Head of caudate nucleus (tissue), 42 donors: ENCODE measurements around the gene FOXE3.
A peak's percentile ranks its signal among the peaks of the same experiment; 100 is the strongest.

Source experiments
- DNase-seq, 42 donors: peaks; one replicate each; pipeline versions ENCODE4 v3.0.0 to v3.0.0-alpha.2; 2020 to 2021; ENCODE audit warnings: mixed read lengths in 7 of 42
- intact Hi-C: fragments of 100-400 bp; cut with DNase I; formaldehyde crosslinking; loops from one replicate; pipeline ENCODE4 v1.15.0; 2022

FOXE3 gene

DNA sequence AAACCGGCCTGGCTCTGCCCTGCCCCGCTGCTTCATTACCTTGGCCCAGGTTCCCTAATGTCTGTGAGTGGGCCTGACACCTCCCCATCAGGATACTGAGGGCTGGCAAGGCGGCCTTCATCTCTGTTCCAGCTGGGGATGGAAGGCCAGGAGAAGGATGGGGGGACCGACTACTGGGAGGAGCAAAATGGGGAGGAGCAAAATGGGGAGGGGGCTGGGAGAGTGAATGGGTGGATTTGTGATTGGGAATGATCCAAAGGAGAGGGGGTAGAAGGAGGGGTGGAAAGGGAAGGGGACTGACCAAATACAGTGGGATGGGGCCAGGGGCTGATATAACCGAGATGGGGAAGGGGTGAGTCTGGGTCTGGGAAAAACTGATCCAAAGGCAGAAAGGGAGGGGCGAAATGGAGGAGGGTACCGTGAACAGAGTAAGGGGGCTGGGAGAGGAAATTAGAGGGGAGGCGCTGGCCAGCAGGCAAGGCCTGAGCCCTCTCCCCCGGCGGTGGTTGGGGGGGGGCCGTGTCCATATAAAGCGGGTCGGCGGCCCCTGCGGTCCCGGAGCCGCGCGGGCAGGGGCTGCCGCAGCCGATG lies at the start of gene FOXE3:
Gene FOXE3, plus strand, starts transcription at position 558 of the 591 bp plus-strand sequence. Its CDS starts 31 bp downstream, at position 589.
- intact Hi-C loops = no loop called here
- DNase-seq = no peak

DNA sequence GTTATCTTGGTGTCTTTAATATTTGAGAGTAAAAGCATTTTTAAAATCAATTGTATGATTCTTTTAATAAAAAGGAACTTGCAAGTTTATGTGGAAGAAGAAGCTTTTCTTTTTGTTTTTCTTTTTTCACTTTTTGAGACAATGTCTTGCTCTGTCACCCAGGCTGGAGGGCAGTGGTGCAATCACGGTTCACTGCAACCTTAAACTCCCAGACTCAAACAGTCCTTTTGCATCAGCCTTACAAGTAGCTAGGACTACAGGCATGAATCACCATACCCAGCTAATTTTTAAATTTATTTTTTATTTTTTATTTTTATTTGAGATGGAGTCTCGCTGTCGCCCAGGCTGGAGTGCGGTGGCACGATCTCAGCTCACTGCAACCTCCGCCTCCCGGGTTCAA lies 48.4 kb upstream of the FOXE3 start:
- DNase-seq = no peak
- intact Hi-C loops = no loop called here

DNA sequence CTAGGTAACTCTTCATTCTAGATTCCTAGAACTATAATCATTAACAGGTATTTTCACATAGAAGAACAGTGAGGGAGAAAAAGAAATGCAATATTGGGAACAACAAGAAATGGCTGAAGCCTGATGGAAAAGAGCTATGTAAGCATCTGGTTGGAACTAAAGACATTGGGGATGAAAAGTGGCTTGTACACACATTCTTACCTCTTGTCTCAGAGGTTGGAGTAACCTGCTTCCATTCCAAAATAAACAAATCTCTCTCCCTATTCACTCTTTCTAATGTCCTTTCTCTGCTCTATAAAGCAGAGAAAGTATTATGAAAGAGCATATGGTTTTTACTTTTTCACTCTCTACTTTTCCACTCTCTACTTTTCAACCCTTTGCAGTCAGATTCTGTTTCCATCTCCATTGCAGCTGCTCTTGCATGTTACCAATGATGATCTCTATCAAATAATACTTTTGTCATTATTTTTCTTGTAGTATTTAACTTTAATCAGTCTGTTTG lies 45.0 kb upstream of the FOXE3 start:
- intact Hi-C loops = no loop called here
- DNase-seq = no peak

DNA sequence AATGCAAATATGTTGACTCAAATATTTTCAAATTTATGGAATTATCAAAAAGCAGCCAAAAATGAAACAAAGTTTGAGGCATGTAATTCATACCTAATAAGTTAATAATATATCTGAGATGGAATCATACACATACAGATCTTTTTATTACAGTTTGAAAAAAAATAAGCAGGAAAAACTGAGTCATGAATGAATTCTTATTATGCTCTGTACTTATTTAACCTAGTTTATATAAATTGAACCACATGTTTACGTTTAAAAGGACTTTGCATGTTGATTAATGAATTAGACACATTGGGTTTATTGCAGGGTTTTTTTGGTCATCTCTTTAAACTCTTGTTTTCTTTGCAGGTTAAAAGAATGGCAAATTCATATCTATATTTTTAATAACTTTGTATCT lies 41.6 kb upstream of the FOXE3 start:
- DNase-seq = no peak
- intact Hi-C loops = no loop called here

DNA sequence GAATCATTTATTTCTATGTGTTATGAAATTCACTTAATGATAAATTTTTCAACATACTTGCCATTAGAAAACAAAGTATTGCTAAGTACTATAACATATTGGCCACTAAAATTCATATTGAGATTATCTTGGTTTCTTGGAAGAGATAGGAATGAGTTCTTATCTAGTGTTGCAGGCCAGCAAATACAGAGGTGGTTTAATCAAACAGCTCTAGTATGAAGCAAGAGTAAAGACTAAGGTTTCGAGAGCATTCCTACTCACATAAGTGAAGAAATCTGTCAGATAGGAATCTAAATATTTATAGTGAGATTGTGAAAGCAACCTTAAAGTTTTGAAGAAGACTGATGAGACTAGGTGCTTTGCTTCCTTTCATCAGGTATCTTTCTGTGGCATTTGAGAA lies 37.9 kb upstream of the FOXE3 start:
- intact Hi-C loops = no loop called here
- no peak for DNase-seq

DNA sequence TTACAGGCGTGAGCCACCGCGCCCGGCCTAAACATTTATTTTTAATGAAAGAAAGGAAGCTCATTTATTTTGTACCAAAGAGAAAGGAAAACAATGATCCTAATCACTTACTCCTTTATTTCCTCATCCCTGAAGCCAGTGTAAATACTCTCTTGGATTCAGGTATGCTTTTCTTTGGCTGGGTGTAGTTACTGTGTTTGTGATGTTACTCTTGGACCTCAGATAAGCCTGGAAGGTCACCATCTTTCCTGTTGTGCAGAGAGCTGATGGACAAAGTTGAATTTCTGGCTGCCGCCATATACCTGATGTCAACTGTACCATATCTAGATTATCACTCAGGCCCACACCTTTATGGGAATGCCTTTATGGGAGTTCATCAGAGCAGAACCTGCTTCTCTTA lies 35.4 kb upstream of the FOXE3 start:
- DNase-seq = no peak
- intact Hi-C loops = no loop called here

DNA sequence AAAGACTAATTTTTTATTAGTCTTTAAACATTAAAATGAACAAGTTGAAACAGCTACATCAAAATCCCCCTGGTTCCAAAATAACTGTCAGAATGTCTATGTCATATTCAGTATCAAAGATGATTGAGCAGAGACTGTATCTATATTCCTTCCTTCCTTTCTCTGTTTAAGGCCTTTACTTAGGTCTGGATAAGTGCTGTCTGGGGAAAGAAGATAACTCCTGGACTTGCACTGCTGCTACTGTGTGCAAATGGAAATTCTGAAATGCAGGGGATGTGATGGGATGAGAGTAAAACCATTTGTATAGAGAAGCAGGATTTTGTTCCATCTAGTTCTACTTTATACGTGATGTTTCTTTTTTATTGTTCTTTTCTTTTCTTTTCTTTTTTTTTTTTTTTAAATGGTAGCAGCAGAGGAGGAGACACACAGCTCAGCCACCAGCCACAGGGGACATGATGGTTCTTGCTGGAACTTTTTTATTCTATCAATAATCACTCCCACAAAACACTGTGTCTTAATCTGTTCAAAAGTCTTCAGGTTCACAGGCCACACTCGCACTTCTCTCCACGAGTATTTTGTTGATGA lies 33.6 kb upstream of the FOXE3 start:
- DNase-seq = no peak
- intact Hi-C loops = no loop called here

DNA sequence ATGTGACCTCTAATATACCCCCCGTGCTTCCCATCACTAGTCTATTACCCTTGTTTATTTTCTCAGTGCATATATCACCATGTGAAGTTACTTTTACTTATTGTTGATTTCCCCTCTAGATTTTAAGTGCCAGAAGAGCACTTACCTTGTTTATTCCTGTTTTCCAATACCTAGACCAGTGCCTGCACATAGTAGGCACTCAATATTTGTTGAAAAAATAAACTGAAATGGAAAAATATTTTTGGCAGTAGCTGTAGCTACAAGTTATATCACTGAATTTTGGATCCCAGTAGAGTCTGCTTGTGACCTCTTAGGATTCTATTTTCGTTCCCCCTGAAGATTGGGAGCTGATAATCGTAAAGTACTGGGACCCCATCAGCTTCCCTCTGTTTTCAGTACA lies 32.0 kb upstream of the FOXE3 start:
- intact Hi-C loops = no loop called here
- DNase-seq = no peak

DNA sequence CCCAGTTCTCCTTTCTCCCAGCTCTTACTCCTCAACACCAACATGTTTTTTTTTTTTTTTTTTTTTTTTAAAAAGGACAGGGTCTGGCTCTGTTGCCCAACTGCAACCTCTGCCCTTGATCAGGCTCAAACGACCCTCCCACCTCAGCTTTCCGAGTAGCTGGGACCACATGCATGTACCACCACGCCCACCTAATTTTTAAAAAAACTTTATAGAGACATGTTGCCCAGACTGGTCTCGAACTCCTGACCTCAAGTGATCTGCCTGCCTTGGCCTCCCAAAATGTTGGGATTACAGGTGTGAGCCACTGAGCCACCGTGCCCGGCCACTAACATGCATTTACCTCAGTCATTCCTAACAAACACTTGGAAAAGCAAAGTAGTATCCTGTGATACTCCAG lies 31.1 kb upstream of the FOXE3 start:
- intact Hi-C loops = no loop called here
- no peak for DNase-seq

DNA sequence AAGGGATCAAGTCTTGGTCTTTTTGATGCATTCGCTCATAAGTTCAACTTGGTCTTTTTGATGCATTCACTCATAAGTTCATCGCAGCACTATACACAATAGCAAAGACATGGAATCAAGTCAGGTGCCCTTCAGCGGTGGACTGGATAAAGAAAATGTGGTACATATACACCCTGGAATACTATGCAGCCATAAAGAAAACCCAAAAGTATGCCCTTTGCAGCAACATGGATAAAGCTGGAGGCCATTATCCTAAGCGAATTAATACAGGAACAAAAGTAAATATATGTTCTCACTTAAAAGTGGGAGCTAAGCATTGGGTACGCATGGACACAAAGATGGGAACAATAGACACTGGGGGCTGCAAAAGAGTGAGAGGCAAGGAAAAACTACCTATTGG lies 29.8 kb upstream of the FOXE3 start:
- no peak for DNase-seq
- intact Hi-C loops = no loop called here

DNA sequence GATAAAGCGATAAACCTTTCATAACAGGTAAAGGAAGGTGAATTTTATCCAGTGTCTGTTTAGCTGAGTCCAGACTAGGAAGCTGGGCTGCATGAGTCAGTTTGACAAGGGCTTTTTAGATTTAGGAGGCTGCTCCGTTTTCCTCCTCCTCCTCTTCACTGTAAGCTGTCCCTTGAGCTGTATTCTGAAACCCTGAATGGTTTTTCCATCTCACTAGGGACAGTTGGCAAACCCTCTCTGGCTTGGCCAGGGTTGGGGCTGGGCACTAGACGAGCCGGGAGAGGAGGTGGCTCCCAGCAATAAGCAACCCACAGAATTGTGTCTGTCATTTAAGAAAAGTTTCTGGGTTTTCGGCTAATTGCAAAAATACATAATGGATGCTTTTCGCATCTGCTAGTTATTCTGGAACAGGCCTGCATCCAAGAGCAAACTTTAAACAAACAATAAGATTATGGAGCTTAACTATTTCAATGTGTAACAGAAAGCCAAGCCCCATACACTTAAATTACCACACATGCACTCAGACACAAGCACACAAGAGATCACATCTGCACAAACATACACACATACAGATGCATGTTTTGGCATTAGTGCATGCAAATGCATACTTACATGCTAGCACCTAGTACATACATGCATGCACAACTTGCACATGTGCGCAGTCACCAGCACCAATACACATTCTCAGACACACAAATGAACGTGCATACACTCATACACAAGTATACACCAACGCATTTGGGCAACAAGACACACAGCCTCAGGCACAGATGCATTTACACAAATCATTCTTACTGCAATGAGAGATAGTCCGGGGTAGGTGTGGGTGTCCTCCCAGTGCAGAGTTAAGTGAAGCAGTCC lies 27.8 kb upstream of the FOXE3 start:
- DNase-seq = no peak
- intact Hi-C loops = no loop called here

DNA sequence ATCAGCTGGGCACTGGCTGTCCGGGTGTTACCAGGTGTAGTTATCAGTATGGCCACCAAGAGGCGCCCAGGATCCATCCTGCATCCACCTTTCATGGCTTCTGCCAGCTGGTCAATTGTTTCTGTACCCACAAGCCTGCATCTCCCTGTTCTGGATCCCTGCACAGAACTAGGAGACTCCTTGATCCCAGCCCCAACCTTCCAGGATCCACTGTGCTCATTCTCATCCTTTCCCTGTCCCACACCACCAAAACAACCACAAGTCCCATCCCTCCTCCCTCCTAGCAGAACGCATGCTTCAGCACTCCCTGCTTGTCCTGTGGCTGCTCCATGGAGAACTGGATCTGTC lies 27.2 kb upstream of the FOXE3 start:
- intact Hi-C loops = no loop called here
- DNase-seq = peak; percentile 16 to 76 (median 53)

DNA sequence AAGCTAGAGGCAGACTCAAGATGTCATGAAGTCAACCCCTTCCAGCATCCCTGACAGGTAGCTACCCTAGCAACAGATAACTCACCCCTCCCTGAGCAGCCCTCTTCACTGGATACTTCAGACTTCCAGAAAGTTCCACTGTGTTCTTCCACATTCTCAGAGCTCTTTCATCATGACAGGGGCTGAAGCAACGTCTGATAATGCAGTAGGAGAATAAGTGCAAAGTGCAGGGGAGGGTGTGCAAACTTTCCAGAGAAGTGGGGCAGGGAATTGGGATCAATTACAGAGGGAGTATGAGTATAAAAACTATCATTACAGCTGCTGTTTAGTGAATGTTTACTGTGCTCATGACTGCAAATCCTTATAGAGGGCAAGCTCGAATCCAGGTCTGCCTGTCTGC lies 26.4 kb upstream of the FOXE3 start:
- intact Hi-C loops = no loop called here

DNA sequence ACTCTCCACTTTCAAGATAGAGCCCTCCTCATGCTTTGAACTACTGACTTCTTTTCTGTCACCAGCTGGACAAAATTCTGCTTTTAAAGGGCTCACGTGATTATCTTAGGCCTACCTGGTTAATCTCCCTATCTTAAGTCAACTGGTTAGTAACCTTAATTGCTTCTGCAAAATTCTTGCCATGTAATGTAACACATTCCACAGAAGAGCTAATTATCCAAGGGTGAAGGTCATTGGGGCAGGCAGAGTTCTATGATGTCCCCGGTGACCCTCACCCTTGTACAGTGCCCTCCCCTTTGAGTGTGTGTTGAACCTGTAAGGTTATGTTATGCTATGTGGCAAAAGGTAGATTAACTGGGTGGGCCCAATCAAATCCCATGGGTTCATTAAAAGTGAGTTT lies 25.2 kb upstream of the FOXE3 start:
- DNase-seq = no peak
- intact Hi-C loops = no loop called here

More for the DNA sequence above, 26.4 kb upstream of the FOXE3 start:
- DNase-seq = no peak

DNA sequence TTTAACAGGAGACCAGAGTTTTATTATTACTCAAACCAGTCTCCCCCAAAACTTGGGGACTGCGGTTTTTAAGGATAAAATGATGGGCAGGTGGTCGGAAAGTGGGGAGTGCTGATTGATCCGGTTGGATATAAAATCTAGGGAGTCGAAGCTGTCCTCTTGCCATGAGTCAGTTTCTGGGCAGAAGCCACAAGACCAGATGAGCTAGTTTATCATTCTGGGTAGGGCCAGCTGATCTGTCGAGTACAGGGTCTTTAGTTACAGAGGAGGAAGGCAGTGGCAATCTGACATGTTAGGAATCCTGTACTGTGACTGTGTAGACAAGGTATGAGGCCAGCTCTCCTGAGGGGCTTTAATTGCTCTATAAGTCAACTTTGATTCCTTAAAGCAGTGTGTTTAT lies 22.9 kb upstream of the FOXE3 start:
- intact Hi-C loops = no loop called here
- DNase-seq = no peak

DNA sequence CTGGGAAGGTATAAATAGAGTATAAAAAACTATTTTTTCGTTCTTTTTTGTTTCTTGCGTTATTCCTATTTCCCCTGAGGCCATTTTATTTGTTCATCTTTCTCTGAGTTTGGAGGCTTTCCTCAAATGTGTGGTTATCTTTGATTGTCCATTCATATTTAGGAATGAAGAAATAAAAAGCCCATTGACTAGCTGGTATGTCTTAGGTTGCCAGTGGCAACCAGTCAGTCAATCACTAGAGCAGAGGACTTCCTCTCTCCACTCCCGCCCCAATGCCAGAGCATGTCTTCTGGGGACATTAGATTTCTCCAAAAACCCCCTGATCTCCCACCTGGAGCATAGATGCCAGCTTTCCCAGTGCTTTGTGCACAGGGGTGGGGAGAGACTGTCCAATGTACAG lies 20.7 kb upstream of the FOXE3 start:
- DNase-seq = no peak
- intact Hi-C loops = no loop called here

DNA sequence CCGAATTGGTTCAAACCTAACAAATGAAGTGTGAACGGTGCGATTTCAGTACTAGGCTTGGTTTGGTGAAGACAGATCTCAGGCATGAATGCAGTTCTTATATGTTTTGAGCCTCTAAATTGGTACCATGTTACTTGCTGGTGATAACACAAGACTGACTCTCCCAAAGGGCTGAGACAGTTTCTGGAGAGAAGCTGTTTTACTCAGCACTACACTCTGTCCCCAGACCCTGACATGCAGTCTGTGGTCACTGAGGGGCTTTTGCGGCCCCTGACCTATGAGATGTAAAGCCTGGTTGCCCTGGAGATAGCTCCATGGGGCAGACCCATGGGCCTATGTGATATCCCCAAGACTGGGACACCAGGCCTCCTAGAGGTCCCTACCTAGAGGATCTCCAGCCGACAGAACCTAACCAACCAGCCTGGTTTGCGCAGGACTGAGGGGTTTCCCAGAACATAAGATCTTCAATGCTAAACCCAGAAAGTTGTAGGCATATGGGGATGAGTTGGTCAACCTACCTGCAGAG lies 19.4 kb upstream of the FOXE3 start:
- intact Hi-C loops = no loop called here

DNA sequence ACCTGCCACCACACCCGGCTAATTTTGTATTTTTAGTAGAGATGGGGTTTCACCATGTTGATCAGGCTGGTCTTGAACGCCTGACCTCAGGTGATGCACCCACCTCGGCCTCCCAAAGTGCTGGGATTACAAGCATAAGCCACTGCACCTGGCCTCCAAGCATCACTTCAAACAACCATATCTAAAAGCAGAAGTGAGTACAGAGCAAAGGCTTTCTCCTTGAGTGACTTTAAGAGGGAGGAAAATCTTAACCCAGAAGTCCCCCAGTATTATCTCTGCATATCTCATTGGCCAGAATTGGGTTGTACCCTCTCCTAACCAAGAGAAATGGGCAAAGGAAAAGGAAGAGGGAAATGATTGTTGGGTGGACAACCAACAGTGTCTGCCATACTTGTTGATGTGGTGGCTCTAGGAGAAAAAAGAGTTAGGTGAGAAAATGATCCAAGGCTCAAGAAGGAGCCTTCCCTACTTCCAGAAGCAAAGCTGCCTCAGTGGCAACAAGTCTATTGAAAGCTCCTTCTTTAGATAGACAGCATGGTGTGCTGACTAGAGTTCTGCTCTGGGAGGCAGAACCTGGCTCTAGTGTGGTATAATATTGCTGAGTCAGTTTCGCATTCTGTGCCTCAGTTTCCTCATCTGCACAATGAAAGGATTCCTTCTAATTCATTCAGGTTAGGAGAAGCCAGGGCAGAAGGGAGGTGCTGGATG lies 16.8 kb upstream of the FOXE3 start:
- no peak for DNase-seq
- intact Hi-C loops = no loop called here

More for the DNA sequence above, 19.4 kb upstream of the FOXE3 start:
- no peak for DNase-seq

DNA sequence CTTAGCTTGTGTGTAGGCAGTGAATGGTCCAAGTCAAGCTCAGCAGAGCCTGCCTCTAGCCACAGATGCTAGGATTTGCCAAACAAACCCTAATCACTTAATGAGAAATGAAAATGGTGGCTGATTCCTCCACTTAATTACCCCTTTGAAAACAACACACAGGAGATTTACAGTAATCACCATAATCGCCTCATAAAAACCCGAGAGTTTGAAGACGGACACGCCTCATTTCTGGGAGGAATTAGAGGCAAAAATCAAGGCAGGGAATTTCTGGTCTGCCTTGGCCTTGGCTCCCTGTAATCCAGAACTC lies 16.3 kb upstream of the FOXE3 start:
- DNase-seq = no peak
- intact Hi-C loops = no loop called here

DNA sequence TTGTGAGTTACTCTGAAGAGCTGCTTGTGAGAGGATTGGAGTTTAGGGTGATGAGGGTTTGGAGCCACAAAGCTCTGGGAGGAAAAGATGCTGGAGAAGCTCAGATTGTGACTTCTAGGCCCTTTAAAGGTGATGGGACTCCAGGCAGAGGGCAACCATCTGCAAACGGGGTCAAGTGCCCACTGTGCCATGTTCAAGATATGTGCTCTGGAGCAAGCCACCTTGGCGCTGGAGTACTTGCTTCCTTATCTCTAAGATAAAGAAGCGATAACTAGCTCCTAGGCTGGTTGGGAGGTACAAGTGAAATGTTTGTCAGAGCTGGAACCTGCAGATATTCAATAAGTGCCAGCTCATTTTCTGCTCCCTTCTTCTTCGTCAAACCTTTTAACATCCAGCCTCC lies 14.3 kb upstream of the FOXE3 start:
- DNase-seq = no peak
- intact Hi-C loops = no loop called here
